Fibroblast of the aortic adventitia (primary cell): Measurements from ENCODE around the gene PC. TPM values are rescaled to one million over a fixed set of nuclear protein-coding genes. Genes with fewer than 3 reads are reported as not detected.

ENCODE experiments used
- DNase-seq: peaks from one replicate; pipeline ENCODE4 v3.0.0-alpha.2; 2010; ENCODE audit warnings: low read depth
- H3K4me3 ChIP-seq: 2 replicates; pipeline ENCODE4 v1.5.1; 2011; ENCODE audit warnings: low read depth, mild to moderate bottlenecking, control low read depth, low read length, moderate library complexity
- CTCF ChIP-seq: IDR thresholded peaks from 2 replicates; pipeline ENCODE4 v1.5.1; 2011; ENCODE audit warnings: mild to moderate bottlenecking, low read length, control low read depth, inconsistent platforms; ENCODE audit not compliant: insufficient read depth
- total RNA-seq: library from RNA; depleted of rRNA; stranded (reverse); fragments of >200 nt; gene quantifications from 2 replicates; pipeline ENCODE4 v1.2.3, GENCODE V29; 2012; ENCODE audit warnings: low replicate concordance

The PC gene
- total RNA-seq, 1 donor = 12.7 TPM

- no peak for DNase-seq
- no peak for TF ChIP-seq CTCF
Observed at GRCh38 chr11:66920978-66921784, 37.0 kb downstream of the PC start.

GRCh38 chr11:66919923-66920322 lies 38.3 kb downstream of the PC start:
- no peak for TF ChIP-seq CTCF
- no peak for DNase-seq

More at GRCh38 chr11:66920978-66921784, 37.0 kb downstream of the PC start:
- no peak overlapping the region for H3K4me3 ChIP-seq

GRCh38 chr11:66918741-66919140 lies 39.4 kb downstream of the PC start:
- TF ChIP-seq CTCF = no peak
- no peak for DNase-seq
- H3K4me3 ChIP-seq = no peak overlapping the region

More at GRCh38 chr11:66919923-66920322, 38.3 kb downstream of the PC start:
- no peak overlapping the region for H3K4me3 ChIP-seq

- H3K4me3 ChIP-seq = no peak overlapping the region
- no peak for TF ChIP-seq CTCF
- DNase-seq = no peak
Observed at GRCh38 chr11:66915866-66916265, 42.3 kb downstream of the PC start.

GRCh38 chr11:66915046-66915832 lies 42.9 kb downstream of the PC start:
- no peak for DNase-seq
- TF ChIP-seq CTCF = no peak
- no peak overlapping the region for H3K4me3 ChIP-seq

GRCh38 chr11:66914505-66914904 lies 43.7 kb downstream of the PC start:
- DNase-seq = no peak
- no peak for TF ChIP-seq CTCF
- H3K4me3 ChIP-seq = no peak overlapping the region
